HG03520 (cell line): Measurements from ENCODE around the gene SDK1.
"Not testable (repeated sequence)": the region's sequence is repeated elsewhere in the genome, so short reads cannot be mapped to it uniquely, and the experiment has no call there.

Experiments
- ATAC-seq: cut with Tn5 transposase; IDR thresholded peaks from one replicate; pipeline ENCODE4 v1.9.1; 2021; ENCODE audit warnings: mild to moderate bottlenecking, moderate library complexity; ENCODE audit not compliant: unreplicated experiment

Gene SDK1

GRCh38 chr7:3649250-3649649, 348.2 kb downstream of the SDK1 start:
- ATAC-seq, result no peak

GRCh38 chr7:3649678-3650440, 348.8 kb downstream of the SDK1 start:
- no peak for ATAC-seq

DNA sequence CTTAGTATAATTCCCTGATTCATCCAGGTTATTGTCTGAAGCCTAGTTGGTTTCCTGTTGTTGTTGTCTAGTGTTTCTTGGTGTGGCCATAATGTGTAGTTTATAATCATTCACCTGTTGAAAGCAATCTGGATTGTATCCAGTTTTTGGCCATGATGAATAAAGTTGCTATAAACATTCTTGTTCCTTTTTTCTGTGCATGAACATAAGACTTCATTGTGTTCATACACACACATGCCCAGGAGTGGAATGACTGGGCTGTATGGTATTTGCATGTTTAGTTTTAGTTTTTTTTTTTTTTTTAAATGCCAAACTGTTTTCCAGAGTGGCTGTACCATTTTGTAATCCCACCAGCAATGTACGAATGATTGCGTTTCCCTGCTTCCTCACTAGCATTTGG, 349.8 kb downstream of the SDK1 start:
- no peak for ATAC-seq

GRCh38 chr7:3655635-3656034, 354.6 kb downstream of the SDK1 start:
- ATAC-seq, result no peak

DNA sequence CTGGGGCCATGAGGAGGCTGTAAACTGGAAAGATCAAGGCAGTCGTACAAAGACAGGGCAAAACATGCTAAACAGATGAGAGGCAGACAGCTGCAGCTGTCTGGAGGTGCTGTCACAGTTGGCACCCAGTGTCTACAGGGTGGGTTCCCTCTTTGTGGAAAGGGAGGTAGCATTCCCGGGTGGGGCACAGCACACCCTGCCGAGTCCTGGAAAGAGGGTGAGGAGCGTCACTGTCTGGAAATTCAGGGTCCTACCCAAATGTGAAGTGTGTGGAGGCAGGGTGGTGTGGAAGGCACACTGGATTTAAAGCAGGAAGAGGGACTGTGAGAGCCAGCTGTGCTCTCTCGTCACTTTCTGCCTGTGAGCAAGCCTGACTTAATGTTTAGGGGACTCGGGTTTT, 356.2 kb downstream of the SDK1 start:
- no peak for ATAC-seq

- ATAC-seq, result no peak
These were observed 367.7 kb downstream of the SDK1 start for GRCh38 chr7:3668743-3669142.

DNA sequence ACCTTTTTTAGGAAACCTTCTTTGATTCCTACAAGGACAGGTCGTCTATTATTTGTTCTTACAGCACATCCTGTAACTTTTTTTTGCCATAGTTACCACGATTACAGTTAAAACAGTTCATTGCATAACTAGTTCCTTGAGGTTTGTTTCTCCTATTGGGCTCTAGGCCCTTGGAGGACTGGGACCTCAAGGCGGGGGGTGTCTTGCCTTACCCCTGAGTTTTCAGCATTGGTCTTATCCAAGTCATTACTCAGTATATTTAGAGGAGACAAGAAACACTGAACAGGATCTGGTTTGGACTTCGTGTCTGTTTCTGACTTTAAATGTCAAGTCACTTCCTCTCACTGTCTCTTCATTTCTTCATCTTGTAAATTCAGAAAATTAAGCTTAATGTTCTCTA, 369.8 kb downstream of the SDK1 start:
- no peak for ATAC-seq

GRCh38 chr7:3673524-3673923, 372.5 kb downstream of the SDK1 start:
- ATAC-seq, result no peak

- ATAC-seq, result no peak
These were observed 377.3 kb downstream of the SDK1 start for GRCh38 chr7:3678314-3678810.

- ATAC-seq, result no peak
These were observed 381.1 kb downstream of the SDK1 start for GRCh38 chr7:3682028-3682710.

DNA sequence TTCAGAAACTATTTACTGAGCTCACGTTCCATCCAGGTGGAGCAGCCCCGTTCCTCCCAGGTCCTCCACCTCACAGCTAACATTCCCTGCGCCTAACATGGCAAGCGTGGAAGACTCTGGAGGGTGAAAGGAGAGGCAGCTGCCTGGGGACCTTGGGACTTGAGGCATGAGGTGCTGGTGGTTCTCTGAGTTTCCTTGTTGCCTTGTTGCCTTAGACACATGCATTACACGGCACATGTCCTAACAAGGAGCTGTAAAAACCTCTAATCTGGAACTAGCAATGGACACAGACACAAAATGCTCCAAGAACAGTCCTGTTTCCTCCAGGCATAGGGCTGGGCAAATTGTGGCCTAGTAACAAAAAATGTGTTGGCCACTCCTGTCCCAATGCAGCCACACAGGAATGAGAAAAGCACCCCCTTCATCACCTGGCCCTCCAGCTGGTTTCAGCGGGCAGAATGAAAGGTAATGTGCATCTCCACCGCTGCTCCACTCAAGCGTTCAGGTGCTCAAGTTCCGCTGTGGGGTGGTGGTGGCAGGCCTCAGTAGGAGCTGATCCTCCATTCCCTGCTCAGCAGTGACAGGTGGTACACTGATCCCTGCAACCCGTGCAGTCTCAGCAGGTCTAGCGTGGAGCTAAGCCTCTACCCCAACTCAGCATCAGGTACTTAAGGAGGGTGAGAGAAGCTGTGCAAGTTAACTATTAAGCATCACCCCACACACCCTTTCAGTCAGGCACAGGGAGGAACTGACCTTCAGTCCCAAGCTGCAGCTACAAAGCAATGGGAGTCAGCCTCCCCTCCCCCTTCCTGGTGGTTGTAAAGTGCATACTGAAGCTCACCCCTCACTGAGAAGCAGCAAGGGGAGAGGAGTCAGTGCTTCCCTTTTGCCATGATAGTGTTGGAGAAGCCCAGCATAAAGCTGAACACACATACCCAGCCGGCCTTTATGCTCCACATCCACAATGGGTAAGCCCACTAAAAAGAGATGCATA, 382.8 kb downstream of the SDK1 start:
- no peak for ATAC-seq

DNA sequence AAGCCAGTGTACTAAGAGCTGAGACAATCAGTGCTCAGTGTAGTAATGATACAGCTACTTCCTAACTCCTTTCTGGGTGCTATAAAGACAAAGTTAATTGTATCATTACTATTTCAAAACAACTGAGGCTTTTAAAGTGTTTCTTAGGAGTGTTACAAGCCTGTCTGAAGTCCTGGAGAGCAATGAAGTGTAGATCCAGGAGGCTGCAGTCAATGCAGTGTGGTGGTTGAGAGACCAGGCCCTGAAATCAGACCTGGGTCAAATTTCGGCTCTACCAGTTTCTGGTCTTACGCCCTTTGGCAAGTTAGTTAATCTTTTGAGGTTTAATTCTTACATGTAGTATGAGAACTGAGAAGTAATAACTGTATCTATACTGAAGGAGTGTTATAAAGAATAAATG, 387.0 kb downstream of the SDK1 start:
- no peak for ATAC-seq

DNA sequence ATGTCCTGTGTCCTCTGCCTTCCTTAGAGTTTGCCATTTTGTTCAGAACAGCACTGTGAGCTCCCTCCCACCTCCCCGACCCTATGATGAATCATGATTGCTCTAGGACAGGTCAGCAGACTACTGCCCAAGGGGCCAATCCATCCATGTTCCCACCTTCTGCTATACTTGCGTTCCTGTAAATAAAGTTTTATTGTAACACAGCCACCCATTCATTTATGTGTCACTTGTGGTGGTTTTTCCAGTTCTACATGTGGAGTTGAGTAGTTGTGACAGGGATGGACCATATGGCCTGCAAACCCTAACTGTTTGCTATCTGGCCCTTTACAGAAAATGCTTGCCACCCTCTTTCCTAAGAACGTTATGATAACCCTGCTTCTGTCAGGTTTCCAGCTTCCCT, 387.8 kb downstream of the SDK1 start:
- no peak for ATAC-seq

GRCh38 chr7:3691478-3692158, 390.6 kb downstream of the SDK1 start:
- no peak for ATAC-seq

- ATAC-seq, result no peak
These were observed 394.6 kb downstream of the SDK1 start for GRCh38 chr7:3695602-3696001.

GRCh38 chr7:3696113-3696512, 395.1 kb downstream of the SDK1 start:
- no peak for ATAC-seq

DNA sequence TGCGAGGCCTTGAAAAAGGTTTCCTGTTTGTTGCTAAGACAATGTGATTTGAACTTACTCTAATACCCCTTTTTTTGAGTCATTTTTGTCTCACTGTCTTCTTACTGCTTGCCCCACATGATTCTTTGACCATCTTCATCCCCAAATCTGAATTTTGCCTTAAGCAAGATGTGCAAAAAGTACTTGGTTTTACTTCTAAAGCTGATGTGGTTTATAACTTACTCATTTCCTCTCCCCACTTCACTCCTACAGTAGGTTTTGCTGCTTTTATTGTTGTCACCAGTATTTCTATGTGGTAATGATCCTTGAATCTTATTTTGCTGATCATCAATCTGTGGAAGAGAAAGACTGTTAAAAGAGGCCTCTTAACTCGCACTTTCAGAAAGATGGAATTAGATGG, 396.4 kb downstream of the SDK1 start:
- no peak for ATAC-seq

DNA sequence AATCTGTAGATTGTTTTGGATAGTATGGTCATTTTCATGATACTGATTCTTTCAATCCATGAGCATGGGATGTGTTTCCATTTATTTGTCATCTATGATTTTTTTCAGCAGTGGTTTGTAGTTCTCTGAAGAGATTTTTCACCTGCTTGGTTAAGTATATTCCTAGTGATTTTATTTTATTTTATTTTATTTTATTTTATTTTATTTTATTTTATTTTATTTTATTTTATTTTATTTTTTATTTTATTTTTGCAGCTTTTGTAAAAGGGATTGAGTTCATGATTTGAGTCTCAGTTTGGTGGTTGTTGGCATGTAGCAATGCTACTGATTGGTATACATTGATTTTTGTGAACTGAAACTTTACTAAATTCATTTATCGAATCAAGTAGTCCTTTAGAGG, 404.2 kb downstream of the SDK1 start:
- no peak for ATAC-seq

- ATAC-seq, result not testable (repeated sequence)
These were observed 405.0 kb downstream of the SDK1 start for GRCh38 chr7:3706091-3706490.

DNA sequence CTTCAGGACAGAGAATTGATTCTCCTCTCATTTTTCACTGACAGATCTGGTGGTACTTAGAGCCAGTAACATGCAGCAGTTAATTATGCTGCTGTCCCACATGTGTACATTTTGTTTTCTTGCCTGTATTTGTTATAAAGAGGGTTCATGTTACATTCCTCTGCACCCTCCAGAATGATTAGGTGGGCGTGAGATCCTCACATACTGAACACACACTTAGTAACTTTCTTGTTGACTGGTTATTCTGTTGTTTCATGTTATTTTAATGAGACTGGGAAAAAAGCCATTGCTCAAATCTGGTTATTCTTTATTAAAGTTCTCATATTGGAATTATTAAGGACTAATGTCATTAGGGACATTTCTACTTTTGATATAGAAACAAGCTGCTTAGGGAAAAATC, 409.1 kb downstream of the SDK1 start:
- ATAC-seq, result no peak

DNA sequence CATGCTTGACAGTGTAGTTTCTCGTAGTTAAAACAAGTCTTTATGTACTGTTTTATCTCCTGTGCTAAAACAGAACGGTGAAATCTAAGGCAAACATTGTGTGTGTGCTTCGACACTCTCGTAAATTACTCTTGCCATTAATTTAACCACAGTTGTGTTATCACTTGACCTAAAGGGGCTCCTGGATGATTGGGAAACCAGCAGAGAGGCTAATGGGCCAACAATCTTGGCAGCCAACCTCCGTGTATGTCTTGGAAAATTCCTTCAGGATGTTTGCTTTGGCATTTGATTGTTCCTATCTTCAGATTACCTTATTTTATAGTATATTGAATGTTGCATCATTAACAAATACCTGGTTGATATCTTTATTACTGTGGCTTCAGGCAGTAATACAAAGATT, 409.5 kb downstream of the SDK1 start:
- ATAC-seq, result no peak
